B cell (primary cell): ENCODE measurements around the gene CTNNA1. TPM values are rescaled to one million over a fixed set of nuclear protein-coding genes. Genes with fewer than 3 reads are reported as not detected.

Experiments used
- ATAC-seq: fragments of 200-7000 bp; cut with Tn5 transposase; one replicate; pipeline ENCODE4 v1.10.0; 2021; ENCODE audit warnings: low read depth, mild to moderate bottlenecking, moderate number of reproducible peaks, moderate library complexity
- CTCF ChIA-PET: fragments of 350-600 bp; sonication (Branson Sonifier 250); formaldehyde crosslinking; loops from one replicate; lab custom pipeline; 2021; ENCODE audit warnings: antibody characterized with exemption, inconsistent platforms; lab: Charles Lee
- POLR2A ChIA-PET: fragments of 350-600 bp; sonication (Branson Sonifier 250); formaldehyde crosslinking; loops from one replicate; lab custom pipeline; 2021; ENCODE audit warnings: antibody characterized with exemption; lab: Charles Lee
- DNase-seq: peaks from one replicate; pipeline ENCODE4 v3.0.0; 2013
- H2AFZ ChIP-seq: 2 replicates; pipeline ENCODE4 v1.6.1; 2012; ENCODE audit warnings: mild to moderate bottlenecking, low read depth, low read length; ENCODE audit not compliant: insufficient read depth, poor library complexity, severe bottlenecking
- H3K27ac ChIP-seq, 2 donors: 1 replicate in 1 of 2; 2 replicates in 1 of 2; pipeline ENCODE4 v1.5.1; 2012 to 2013; ENCODE audit warnings: low read length in 2 of 2, mild to moderate bottlenecking in 2 of 2, moderate library complexity in 1 of 2
- H3K27me3 ChIP-seq, 4 experiments: fragments of 200-600 bp in 1 of 4; sonication (generic) in 1 of 4; replicated peaks in 1 of 4; 1 replicate in 2 of 4; 2 replicates in 2 of 4; pipeline versions ENCODE4 v1.6.1 to v1.7.0; 2013 to 2016; ENCODE audit warnings: low read length in 3 of 4, mild to moderate bottlenecking in 2 of 4, mixed read lengths in 1 of 4, moderate library complexity in 1 of 4; ENCODE audit not compliant: insufficient read depth in 4 of 4, control insufficient read depth in 3 of 4; ENCODE audit errors: control extremely low read depth in 1 of 4
- H3K36me3 ChIP-seq, 2 experiments: replicated peaks in 1 of 2; 1 replicate in 1 of 2; 2 replicates in 1 of 2; pipeline versions ENCODE4 v1.6.1 to v1.7.1; 2013; ENCODE audit warnings: low read length in 1 of 2; ENCODE audit not compliant: insufficient read depth in 2 of 2, control insufficient read depth in 1 of 2; ENCODE audit errors: control extremely low read depth in 1 of 2, extremely low read depth in 1 of 2
- H3K4me1 ChIP-seq, 2 donors: fragments of 200-600 bp in 1 of 2; sonication (generic) in 1 of 2; 1 replicate in 1 of 2; 2 replicates in 1 of 2; pipeline versions ENCODE4 v1.5.1 to v1.6.1; 2013 to 2017; ENCODE audit warnings: low read length in 2 of 2; ENCODE audit not compliant: control insufficient read depth in 2 of 2, insufficient read depth in 2 of 2
- H3K4me2 ChIP-seq: replicated peaks from 2 replicates; pipeline ENCODE3; 2012; ENCODE audit warnings: mild to moderate bottlenecking, low read depth, low read length; ENCODE audit not compliant: poor library complexity, severe bottlenecking
- H3K4me3 ChIP-seq, 5 experiments: fragments of 200-600 bp in 1 of 5; sonication (generic) in 1 of 5; 1 replicate in 3 of 5; 2 replicates in 2 of 5; pipeline versions ENCODE4 v1.5.1 to v1.7.0; 2011 to 2016; ENCODE audit warnings: low read length in 4 of 5, mild to moderate bottlenecking in 4 of 5, low read depth in 2 of 5, control low read depth in 1 of 5, moderate library complexity in 1 of 5; ENCODE audit not compliant: insufficient read depth in 1 of 5; ENCODE audit errors: control extremely low read depth in 1 of 5, extremely low read depth in 1 of 5
- H3K79me2 ChIP-seq: fragments of 200-600 bp; sonication (generic); one replicate; pipeline ENCODE4 v1.6.0; 2016; ENCODE audit warnings: low read length; ENCODE audit not compliant: control insufficient read depth, insufficient read depth
- H3K9ac ChIP-seq: fragments of 200-600 bp; sonication (generic); 2 replicates; pipeline ENCODE4 v1.6.1; 2017; ENCODE audit warnings: mild to moderate bottlenecking, low read length, moderate library complexity
- H3K9me3 ChIP-seq, 3 donors: one replicate each; pipeline versions ENCODE4 v1.6.1 to v1.7.1; 2013; ENCODE audit warnings: low read length in 2 of 3; ENCODE audit not compliant: control insufficient read depth in 2 of 3, insufficient read depth in 1 of 3; ENCODE audit errors: control extremely low read depth in 1 of 3
- H4K20me1 ChIP-seq: 2 replicates; pipeline ENCODE4 v1.6.0; 2012; ENCODE audit warnings: mild to moderate bottlenecking, low read length; ENCODE audit not compliant: insufficient read depth, control insufficient read depth, poor library complexity, severe bottlenecking
- H3K27ac Mint-ChIP-seq: one replicate; pipeline ENCODE4 v1.8.0; 2021; ENCODE audit warnings: mixed read lengths
- H3K27me3 Mint-ChIP-seq: one replicate; pipeline ENCODE4 v1.8.0; 2021; ENCODE audit warnings: mixed read lengths
- H3K4me1 Mint-ChIP-seq: one replicate; pipeline ENCODE4 v1.8.0; 2021; ENCODE audit warnings: mixed read lengths
- H3K4me3 Mint-ChIP-seq: one replicate; pipeline ENCODE4 v1.8.0; 2021; ENCODE audit warnings: mixed read lengths
- H3K9me3 Mint-ChIP-seq: one replicate; pipeline ENCODE4 v1.8.0; 2022; ENCODE audit warnings: mixed read lengths; ENCODE audit not compliant: insufficient read depth
- CTCF ChIP-seq: fragments of 200-600 bp; IDR thresholded peaks from one replicate; pipeline ENCODE4 v1.8.0; 2022; ENCODE audit warnings: antibody characterized with exemption, mild to moderate bottlenecking
- EZH2 ChIP-seq: IDR thresholded peaks from 2 replicates; pipeline ENCODE4 v1.6.1; 2012; ENCODE audit warnings: borderline replicate concordance, low read depth, mild to moderate bottlenecking, moderate library complexity, low read length; ENCODE audit not compliant: insufficient read depth, poor library complexity, severe bottlenecking
- WGBS: methylation state at CpG from one replicate; pipeline ENCODE4 v1.1.5; 2013; ENCODE audit warnings: missing lambda C conversion rate; ENCODE audit not compliant: insufficient coverage; 5-methylcytosine and 5-hydroxymethylcytosine counted together
- intact Hi-C: fragments of 100-400 bp; cut with micrococcal nuclease; formaldehyde crosslinking; loops from one replicate; pipeline ENCODE4 v1.10.0; 2022
- polyA plus RNA-seq: library from polyadenylated mRNA; depleted of rRNA; stranded (reverse); fragments of >200 nt; gene quantifications from 2 replicates; pipeline ENCODE4 v1.2.3, GENCODE V29; 2012
- total RNA-seq, 2 donors: library from RNA; stranded (reverse); fragments of 120-200 nt in 1 of 2; gene quantifications; 1 replicate in 1 of 2; 2 replicates in 1 of 2; pipeline versions ENCODE4 v1.2.3 to v1.2.4, GENCODE V29; 2013 to 2022

Gene CTNNA1
- total and polyA plus RNA-seq, 2 donors (not counting 1 experiment from before 2014, with no cell fraction given): 22.7 to 96.0 TPM

- Histone ChIP-seq H3K9ac (no peak overlapping the region), H3K4me3 (no peak overlapping the region), H3K27me3 (no peaks in the 10 kb centered on the region), H3K4me2 (no peak overlapping the region), H3K79me2 (no peaks in the 10 kb centered on the region), H3K9me3 (no peaks in the 10 kb centered on the region), H2AFZ (no peak overlapping the region), H3K27ac (no peak overlapping the region), H3K36me3 (no peaks in the 10 kb centered on the region), H4K20me1 (no peaks in the 10 kb centered on the region), H3K4me1 (no peaks in the 10 kb centered on the region)
- no peak overlapping the region for H3K4me3 Mint-ChIP-seq
- H3K27ac Mint-ChIP-seq: no peak overlapping the region
- H3K4me1 Mint-ChIP-seq: no peaks in the 10 kb centered on the region
- WGBS: 77% methylated on average over 5 of the region's 7 CpGs
- TF ChIP-seq EZH2: no peak
- TF ChIP-seq CTCF: no peak
- ATAC-seq (no peak), DNase-seq (no peak)
- H3K27me3 Mint-ChIP-seq: no peaks in the 10 kb centered on the region
- CTCF ChIA-PET: no interaction called here
- POLR2A ChIA-PET: no interaction called here
- intact Hi-C loops: no loop called here
- H3K9me3 Mint-ChIP-seq: no peaks in the 10 kb centered on the region
Measured at GRCh38 chr5:138981586-138981985, 228.4 kb downstream of the CTNNA1 start.

- Histone ChIP-seq H3K4me3 (no peak overlapping the region), H3K9me3 (no peaks in the 10 kb centered on the region), H3K9ac (no peak overlapping the region), H3K4me1 (no peaks in the 10 kb centered on the region), H2AFZ (no peak overlapping the region), H3K4me2 (no peak overlapping the region), H3K79me2 (no peaks in the 10 kb centered on the region), H3K27me3 (no peaks in the 10 kb centered on the region), H4K20me1 (no peaks in the 10 kb centered on the region), H3K36me3 (no peaks in the 10 kb centered on the region), H3K27ac (no peak overlapping the region)
- CTCF ChIA-PET: interaction anchor here (2.0 kb wide), 1 partner anchor 12 kb away, joined by 5 read pairs; no protein-coding TSS in a partner anchor
- H3K9me3 Mint-ChIP-seq: no peaks in the 10 kb centered on the region
- POLR2A ChIA-PET: no interaction called here
- intact Hi-C loops: no loop called here
- H3K4me3 Mint-ChIP-seq: no peak overlapping the region
- no CpG with 5 or more reads among the region's 2 CpGs for WGBS
- TF ChIP-seq EZH2 (no peak), CTCF (no peak)
- ATAC-seq (no peak), DNase-seq (no peak)
- H3K4me1 Mint-ChIP-seq: no peaks in the 10 kb centered on the region
- H3K27ac Mint-ChIP-seq: no peak overlapping the region
- H3K27me3 Mint-ChIP-seq: no peaks in the 10 kb centered on the region
Measured at GRCh38 chr5:138983984-138984383, 230.8 kb downstream of the CTNNA1 start.

Other genes with a start within 250 kb of the CTNNA1 start
- 50.5 and 50.8 TPM in 2 replicates for gene ETF1, start 210.2 kb upstream of the CTNNA1 start, total RNA-seq
- gene ETF1, start 210.2 kb upstream of the CTNNA1 start, polyA plus RNA-seq: 10.2 and 51.9 TPM in 2 replicates
- 139 and 142 TPM in 2 replicates for gene HSPA9, start 178.0 kb upstream of the CTNNA1 start, total RNA-seq
- gene HSPA9, start 178.0 kb upstream of the CTNNA1 start, polyA plus RNA-seq: 66.5 and 175 TPM in 2 replicates
- not detected in 2 replicates for gene LRRTM2, start 121.9 kb downstream of the CTNNA1 start, total RNA-seq
- 0.01 and 0.06 TPM in 2 replicates for gene LRRTM2, start 121.9 kb downstream of the CTNNA1 start, polyA plus RNA-seq